ENCODE measurements around the gene CAMSAP2.

Gene CAMSAP2

GRCh38 chr1:200778766-200779165 is 40.1 kb downstream of the CAMSAP2 start:
- Histone ChIP-seq H3K4me3 (replicated peaks; ENCODE audit: low read depth, low read length) (no peak overlapping the region), H3K36me3 (ENCODE audit: control insufficient read depth, insufficient read depth, low read length) (no peaks in the 10 kb centered on the region), H3K27me3 (replicated peaks; ENCODE audit: control insufficient read depth, insufficient read depth, low read length) (no peaks in the 10 kb centered on the region)
- DNase-seq (ENCODE audit: extremely low read depth, insufficient read length): no peak
- TF ChIP-seq CTCF (IDR thresholded peaks at IDR 0.05; ENCODE audit: insufficient read depth, low read length, poor library complexity, severe bottlenecking): no peak

GRCh38 chr1:200779326-200779725 is 40.6 kb downstream of the CAMSAP2 start:
- H3K27me3 ChIP-seq (replicated peaks; ENCODE audit: control insufficient read depth, insufficient read depth, low read length): no peaks in the 10 kb centered on the region
- H3K36me3 ChIP-seq (ENCODE audit: control insufficient read depth, insufficient read depth, low read length): no peaks in the 10 kb centered on the region
- DNase-seq (ENCODE audit: extremely low read depth, insufficient read length): no peak
- H3K4me3 ChIP-seq (replicated peaks; ENCODE audit: low read depth, low read length): no peak overlapping the region
- TF ChIP-seq CTCF (IDR thresholded peaks at IDR 0.05; ENCODE audit: insufficient read depth, low read length, poor library complexity, severe bottlenecking): no peak

GRCh38 chr1:200780545-200781369 is 42.1 kb downstream of the CAMSAP2 start:
- TF ChIP-seq CTCF (IDR thresholded peaks at IDR 0.05; ENCODE audit: insufficient read depth, low read length, poor library complexity, severe bottlenecking): no peak
- peak; percentile 3 for DNase-seq (ENCODE audit: extremely low read depth, insufficient read length)
- peak overlapping the region; percentile 29; the same call in 1 of the 2 replicates for H3K4me3 ChIP-seq (replicated peaks; ENCODE audit: low read depth, low read length)

GRCh38 chr1:200783926-200784325 is 45.2 kb downstream of the CAMSAP2 start:
- Histone ChIP-seq H3K36me3 (ENCODE audit: control insufficient read depth, insufficient read depth, low read length) (no peaks in the 10 kb centered on the region), H3K4me3 (replicated peaks; ENCODE audit: low read depth, low read length) (no peak overlapping the region), H3K27me3 (replicated peaks; ENCODE audit: control insufficient read depth, insufficient read depth, low read length) (no peaks in the 10 kb centered on the region)
- DNase-seq (ENCODE audit: extremely low read depth, insufficient read length): no peak
- TF ChIP-seq CTCF (IDR thresholded peaks at IDR 0.05; ENCODE audit: insufficient read depth, low read length, poor library complexity, severe bottlenecking): no peak

More at GRCh38 chr1:200780545-200781369, 42.1 kb downstream of the CAMSAP2 start:
- no peaks in the 10 kb centered on the region for H3K27me3 ChIP-seq (replicated peaks; ENCODE audit: control insufficient read depth, insufficient read depth, low read length)
- no peaks in the 10 kb centered on the region for H3K36me3 ChIP-seq (ENCODE audit: control insufficient read depth, insufficient read depth, low read length)

- no peak for TF ChIP-seq CTCF (IDR thresholded peaks at IDR 0.05; ENCODE audit: insufficient read depth, low read length, poor library complexity, severe bottlenecking)
- Histone ChIP-seq H3K27me3 (replicated peaks; ENCODE audit: control insufficient read depth, insufficient read depth, low read length) (no peaks in the 10 kb centered on the region), H3K4me3 (replicated peaks; ENCODE audit: low read depth, low read length) (no peak overlapping the region), H3K36me3 (ENCODE audit: control insufficient read depth, insufficient read depth, low read length) (no peaks in the 10 kb centered on the region)
- DNase-seq (ENCODE audit: extremely low read depth, insufficient read length): no peak
These were observed 45.9 kb downstream of the CAMSAP2 start for GRCh38 chr1:200784576-200784975.
